ENCODE measurements around the gene RNF114. TPM values are rescaled to one million over a fixed set of nuclear protein-coding genes. Genes with fewer than 3 reads are reported as not detected.

RNF114 gene
- 100 to 1,000 TPM; 224 TPM for total RNA-seq

GRCh38 chr20:49936153-49937026, at the start of gene RNF114:
Gene RNF114 (plus strand): TSS chr20:49936397. CDS start chr20:49936413, 16 bp downstream.
- H3K4me1 ChIP-seq, result peaks cover 0 to 20% of the 10 kb centered on the region in 2 donors
- peak within 1 kb of the TSS; percentile 96 to 97 for H3K27ac ChIP-seq
- intact Hi-C loops (cut with DNase I; ENCODE audit: low total_unique reads), result no loop called here
- H3K36me3 ChIP-seq, result no peaks in the 10 kb centered on the region
- H3K27me3 ChIP-seq, result no peaks in the 10 kb centered on the region
- peak; percentile 94 to 99 (median 96) for TF ChIP-seq POLR2AphosphoS5 (IDR thresholded peaks at IDR 0.05)
- peak; percentile 87 for TF ChIP-seq POLR2A (IDR thresholded peaks at IDR 0.05)
- no peak for TF ChIP-seq CTCF (IDR thresholded peaks at IDR 0.05)
- peak within 1 kb of the TSS; percentile 98 to 100 (median 100) for H3K4me3 ChIP-seq
- H3K9me3 ChIP-seq, result no peaks in the 10 kb centered on the region
- peak; percentile 91 to 92 for DNase-seq (ENCODE audit: low spot score in 2 of 2)

GRCh38 chr20:49886571-49887213, 49.5 kb upstream of the RNF114 start:
- Histone ChIP-seq H3K36me3 (peaks cover 5% of the 10 kb centered on the region), H3K4me3 (no peak overlapping the region), H3K27ac (peak overlapping the region; percentile 55 to 84), H3K4me1 (peaks cover 0 to 3% of the 10 kb centered on the region in 2 donors), H3K9me3 (no peaks in the 10 kb centered on the region), H3K27me3 (no peaks in the 10 kb centered on the region)
- intact Hi-C loops (cut with DNase I; ENCODE audit: low total_unique reads), result no loop called here
- no peak for DNase-seq (ENCODE audit: low spot score in 2 of 2)
- TF ChIP-seq POLR2A (IDR thresholded peaks at IDR 0.05) (no peak), POLR2AphosphoS5 (IDR thresholded peaks at IDR 0.05) (no peak), CTCF (IDR thresholded peaks at IDR 0.05) (no peak)

GRCh38 chr20:49887251-49888211, 48.7 kb upstream of the RNF114 start:
- TF ChIP-seq POLR2AphosphoS5 (IDR thresholded peaks at IDR 0.05) (no peak), POLR2A (IDR thresholded peaks at IDR 0.05) (no peak), CTCF (IDR thresholded peaks at IDR 0.05) (no peak)
- DNase-seq (ENCODE audit: low spot score in 2 of 2), result peak in 1 of 2 donors; percentile 47
- intact Hi-C loops (cut with DNase I; ENCODE audit: low total_unique reads), result loop anchor here (2.0 kb wide), 1 partner anchor 335 kb away; no protein-coding TSS in a partner anchor
- no peaks in the 10 kb centered on the region for H3K9me3 ChIP-seq
- no peak overlapping the region for H3K4me3 ChIP-seq
- H3K27ac ChIP-seq, result peak overlapping the region; percentile 55 to 84
- peaks cover 0 to 3% of the 10 kb centered on the region in 2 donors for H3K4me1 ChIP-seq
- no peaks in the 10 kb centered on the region for H3K27me3 ChIP-seq
- H3K36me3 ChIP-seq, result peaks cover 5% of the 10 kb centered on the region

- TF ChIP-seq POLR2AphosphoS5 (IDR thresholded peaks at IDR 0.05), result no peak
- TF ChIP-seq CTCF (IDR thresholded peaks at IDR 0.05), result peak; percentile 9 to 65 (median 58)
- Histone ChIP-seq H3K36me3 (peaks cover 5% of the 10 kb centered on the region), H3K9me3 (no peaks in the 10 kb centered on the region), H3K27ac (peak overlapping the region in 1 of 2 donors; percentile 84), H3K4me1 (peaks cover 0 to 3% of the 10 kb centered on the region in 2 donors), H3K4me3 (no peak overlapping the region), H3K27me3 (no peaks in the 10 kb centered on the region)
- intact Hi-C loops (cut with DNase I; ENCODE audit: low total_unique reads), result loop anchor here (2.0 kb wide), 1 partner anchor 336 kb away; no protein-coding TSS in a partner anchor
- DNase-seq (ENCODE audit: low spot score in 2 of 2), result peak in 1 of 2 donors; percentile 50
Measured at GRCh38 chr20:49888212-49889000, 47.8 kb upstream of the RNF114 start.
